ENCODE measurements around the gene TTLL8.

TTLL8 gene

GRCh38 chr22:50049299-50050195 lies 8.6 kb downstream of the TTLL8 start (continued):
- TF ChIP-seq HOXD13 (CRISPR knock-in tag; IDR thresholded peaks at IDR 0.05; ENCODE audit: borderline replicate concordance) (no peak), ZNF140 (tag by site-specific recombination; IDR thresholded peaks at IDR 0.05) (no peak), SALL2 (tag by site-specific recombination; IDR thresholded peaks at IDR 0.05; ENCODE audit: borderline replicate concordance) (no peak), ZNF148 (tag by site-specific recombination; IDR thresholded peaks at IDR 0.05; ENCODE audit: borderline replicate concordance) (no peak), ZNF621 (tag by site-specific recombination; IDR thresholded peaks at IDR 0.05) (no peak), BCL6B (tag by site-specific recombination; IDR thresholded peaks at IDR 0.05) (no peak), REST (tag by site-specific recombination; IDR thresholded peaks at IDR 0.05) (no peak), ZNF664 (tag by site-specific recombination; IDR thresholded peaks at IDR 0.05) (no peak)

GRCh38 chr22:50048836-50049235 lies 9.3 kb downstream of the TTLL8 start:
- Histone ChIP-seq H3K9me3 (ENCODE audit: control insufficient read depth, insufficient read depth, low read depth, low read length) (no peaks in the 10 kb centered on the region), H3K36me3 (ENCODE audit: control insufficient read depth in 2 of 2, insufficient read depth in 1 of 2, low read length in 2 of 2) (no peaks in the 10 kb centered on the region), H3K27ac (ENCODE audit: extremely low read depth, low read depth, low read length) (no peak overlapping the region), H3K4me3 (ENCODE audit: low read depth, low read length) (no peak overlapping the region), H3K4me1 (ENCODE audit: control insufficient read depth, insufficient read depth, low read length) (no peaks in the 10 kb centered on the region)
- TF ChIP-seq ZNF776 (tag by site-specific recombination; IDR thresholded peaks at IDR 0.05; ENCODE audit: borderline replicate concordance) (no peak), ZNF155 (tag by site-specific recombination; IDR thresholded peaks at IDR 0.05) (no peak), ZNF174 (tag by site-specific recombination; IDR thresholded peaks at IDR 0.05) (no peak), ZNF449 (tag by site-specific recombination; IDR thresholded peaks at IDR 0.05) (no peak), PBX3 (CRISPR knock-in tag; IDR thresholded peaks at IDR 0.05) (no peak), TCF7L2 (IDR thresholded peaks at IDR 0.05; ENCODE audit: borderline replicate concordance, low read depth, low read length) (no peak), ZBTB21 (tag by site-specific recombination; IDR thresholded peaks at IDR 0.05) (no peak), ZBTB8A (tag by site-specific recombination; IDR thresholded peaks at IDR 0.05) (no peak)
- POLR2A ChIA-PET = no interaction called here
- CTCF ChIA-PET = interaction anchor here (1.0 kb wide), 1 partner anchor 18 kb away, joined by 3 read pairs; no protein-coding TSS in a partner anchor

Data from HEK293 (cell line).